Measurements from ENCODE around the gene ATP2A3.

Gene ATP2A3

GRCh38 chr17:4001048-4001590, 36.9 kb upstream of the ATP2A3 start:
- no peaks in the 10 kb centered on the region for H3K9me3 ChIP-seq (ENCODE audit: control insufficient read depth, low read length)
- H2AFZ ChIP-seq = no peak overlapping the region
- TF ChIP-seq CTCF (IDR thresholded peaks at IDR 0.05) = no peak
- no peak overlapping the region for H3K4me2 ChIP-seq (ENCODE audit: low read length)
- H3K4me1 ChIP-seq = no peaks in the 10 kb centered on the region
- H3K4me3 ChIP-seq (ENCODE audit: low read depth, low read length) = no peak overlapping the region
- no peaks in the 10 kb centered on the region for H3K79me2 ChIP-seq
- H3K27ac ChIP-seq = no peak overlapping the region
- no peaks in the 10 kb centered on the region for H3K36me3 ChIP-seq (ENCODE audit: control insufficient read depth, insufficient read depth, low read length)
- no peaks in the 10 kb centered on the region for H3K27me3 ChIP-seq (ENCODE audit: control insufficient read depth, insufficient read depth, low read length)
- H3K9ac ChIP-seq = no peak overlapping the region

- Histone ChIP-seq H3K9ac (no peak overlapping the region), H3K4me1 (no peaks in the 10 kb centered on the region), H3K9me3 (ENCODE audit: control insufficient read depth, low read length) (no peaks in the 10 kb centered on the region), H3K79me2 (no peaks in the 10 kb centered on the region), H3K36me3 (ENCODE audit: control insufficient read depth, insufficient read depth, low read length) (no peaks in the 10 kb centered on the region), H3K27me3 (ENCODE audit: control insufficient read depth, insufficient read depth, low read length) (peaks cover 2% of the 10 kb centered on the region), H3K27ac (no peak overlapping the region), H2AFZ (no peak overlapping the region), H3K4me3 (ENCODE audit: low read depth, low read length) (no peak overlapping the region), H3K4me2 (ENCODE audit: low read length) (no peak overlapping the region)
- TF ChIP-seq CTCF (IDR thresholded peaks at IDR 0.05) = no peak
Observed at GRCh38 chr17:3998436-3998835, 34.2 kb upstream of the ATP2A3 start.

DNA sequence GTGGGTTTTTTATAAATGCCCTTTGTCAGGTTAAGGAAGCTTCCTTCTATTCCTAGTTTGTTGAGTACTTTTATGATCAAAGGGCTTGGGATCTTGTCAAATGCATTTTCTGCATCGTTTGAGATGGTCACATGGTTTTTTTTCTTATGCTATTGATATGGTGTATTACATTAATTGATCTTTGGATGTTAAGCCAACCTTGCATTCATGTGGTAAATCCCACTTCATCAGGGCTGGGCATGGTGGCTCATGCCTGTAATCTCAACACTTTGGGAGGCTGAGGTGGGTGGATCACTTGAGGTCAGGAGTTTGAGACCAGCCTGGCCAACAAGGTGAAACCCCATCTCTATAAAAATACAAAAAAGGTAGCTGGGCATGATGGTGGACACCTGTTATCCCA, 30.8 kb upstream of the ATP2A3 start:
- no peak overlapping the region for H3K9ac ChIP-seq
- H3K4me3 ChIP-seq (ENCODE audit: low read depth, low read length) = no peak overlapping the region
- no peak overlapping the region for H2AFZ ChIP-seq
- no peak overlapping the region for H3K4me2 ChIP-seq (ENCODE audit: low read length)
- H3K36me3 ChIP-seq (ENCODE audit: control insufficient read depth, insufficient read depth, low read length) = no peaks in the 10 kb centered on the region
- H3K27me3 ChIP-seq (ENCODE audit: control insufficient read depth, insufficient read depth, low read length) = peaks cover 2% of the 10 kb centered on the region
- no peak for TF ChIP-seq CTCF (IDR thresholded peaks at IDR 0.05)
- H3K4me1 ChIP-seq = no peaks in the 10 kb centered on the region
- no peaks in the 10 kb centered on the region for H3K79me2 ChIP-seq
- no peak overlapping the region for H3K27ac ChIP-seq
- H3K9me3 ChIP-seq (ENCODE audit: control insufficient read depth, low read length) = no peaks in the 10 kb centered on the region

DNA sequence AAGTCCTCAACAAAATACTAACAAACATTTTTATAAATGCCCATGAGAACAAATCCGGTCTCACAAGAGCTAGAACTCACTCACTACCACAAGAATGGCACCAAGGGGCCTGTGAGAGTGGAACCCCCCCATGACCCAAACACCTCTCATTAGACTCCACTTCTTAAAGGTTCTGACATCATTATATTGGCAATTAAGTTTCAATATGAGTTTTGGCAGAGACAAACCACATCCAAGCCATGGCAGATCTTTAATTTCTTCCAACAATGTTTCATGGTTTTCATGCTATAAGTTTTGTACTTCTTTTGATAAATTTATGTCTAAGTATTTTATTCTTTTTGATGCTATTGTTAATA, 30.0 kb upstream of the ATP2A3 start:
- Histone ChIP-seq H3K9ac (no peak overlapping the region), H3K36me3 (ENCODE audit: control insufficient read depth, insufficient read depth, low read length) (no peaks in the 10 kb centered on the region), H3K9me3 (ENCODE audit: control insufficient read depth, low read length) (no peaks in the 10 kb centered on the region), H3K27me3 (ENCODE audit: control insufficient read depth, insufficient read depth, low read length) (peaks cover 2% of the 10 kb centered on the region), H3K79me2 (no peaks in the 10 kb centered on the region), H3K4me3 (ENCODE audit: low read depth, low read length) (no peak overlapping the region), H3K27ac (no peak overlapping the region), H3K4me1 (no peaks in the 10 kb centered on the region), H3K4me2 (ENCODE audit: low read length) (no peak overlapping the region), H2AFZ (no peak overlapping the region)
- TF ChIP-seq CTCF (IDR thresholded peaks at IDR 0.05) = no peak

DNA sequence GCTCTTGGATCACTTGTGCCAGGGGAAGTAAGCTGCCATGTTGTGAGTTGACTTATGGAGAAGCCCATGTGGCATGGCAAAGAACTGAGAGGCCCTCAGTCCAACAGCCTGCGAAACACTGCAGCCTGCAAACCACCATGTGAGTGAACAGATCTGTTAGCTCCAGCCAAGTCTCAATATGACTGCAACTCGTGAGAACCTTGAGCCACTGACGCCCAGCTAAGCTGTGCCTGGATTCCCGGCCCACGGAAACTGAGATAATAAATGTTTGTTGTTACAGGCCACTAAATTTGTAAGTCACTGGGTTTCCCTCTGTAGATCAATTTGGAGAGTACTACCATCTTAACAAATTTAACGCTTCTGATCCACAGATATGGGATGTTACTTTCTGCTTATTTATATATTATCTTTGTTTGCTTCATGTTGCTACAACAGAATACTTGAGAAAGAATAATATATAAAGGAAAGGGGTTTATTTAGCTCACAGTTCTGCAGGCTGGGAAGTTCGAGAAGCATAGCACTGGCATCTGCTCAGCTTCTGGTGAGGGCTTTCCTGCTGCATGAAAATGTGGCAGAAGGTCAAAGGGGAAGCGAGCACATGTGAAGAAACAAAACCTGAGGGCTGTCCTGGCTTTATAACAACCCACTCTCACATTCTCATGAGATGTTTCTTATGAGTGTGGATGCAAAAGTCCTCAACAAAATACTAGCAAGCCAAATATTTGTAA, 29.4 kb upstream of the ATP2A3 start:
- Histone ChIP-seq H3K79me2 (no peaks in the 10 kb centered on the region), H3K4me2 (ENCODE audit: low read length) (no peak overlapping the region), H3K4me1 (no peaks in the 10 kb centered on the region), H3K9me3 (ENCODE audit: control insufficient read depth, low read length) (no peaks in the 10 kb centered on the region), H3K36me3 (ENCODE audit: control insufficient read depth, insufficient read depth, low read length) (no peaks in the 10 kb centered on the region), H2AFZ (no peak overlapping the region), H3K9ac (no peak overlapping the region), H3K27me3 (ENCODE audit: control insufficient read depth, insufficient read depth, low read length) (peaks cover 2% of the 10 kb centered on the region), H3K4me3 (ENCODE audit: low read depth, low read length) (no peak overlapping the region), H3K27ac (no peak overlapping the region)
- TF ChIP-seq CTCF (IDR thresholded peaks at IDR 0.05) = no peak

Measured in parathyroid adenoma (tissue), 2 donors.